Mucosa of descending colon (tissue), 3 donors: ENCODE results near the gene PSMD8. TPM values are rescaled to one million over a fixed set of nuclear protein-coding genes. Genes with fewer than 3 reads are reported as not detected.

Source experiments
- ATAC-seq: fragments of 200-7000 bp; cut with Tn5 transposase; one replicate; pipeline ENCODE4 v1.9.1; 2020; ENCODE audit warnings: mild to moderate bottlenecking, moderate library complexity
- DNase-seq, 3 donors: peaks; one replicate each; pipeline ENCODE4 v3.0.0-alpha.2; 2020
- H3K36me3 ChIP-seq: fragments of 200-600 bp; one replicate; pipeline ENCODE4 v1.8.0; 2021; ENCODE audit warnings: low read depth, mild to moderate bottlenecking
- H3K4me1 ChIP-seq: fragments of 200-600 bp; one replicate; pipeline ENCODE4 v1.8.0; 2021; ENCODE audit warnings: low read depth, mild to moderate bottlenecking
- H3K4me3 ChIP-seq: fragments of 200-600 bp; one replicate; pipeline ENCODE4 v1.8.0; 2021; ENCODE audit warnings: mild to moderate bottlenecking
- H3K9me3 ChIP-seq: fragments of 200-600 bp; one replicate; pipeline ENCODE4 v1.8.0; 2021; ENCODE audit warnings: mild to moderate bottlenecking
- intact Hi-C, 2 donors: fragments of 100-400 bp; cut with DNase I in 1 of 2; cut with micrococcal nuclease in 1 of 2; formaldehyde crosslinking; loops; one replicate each; pipeline versions ENCODE4 v1.11.0 to v1.11.1; 2022; cut with DNase I, micrococcal nuclease
- long read RNA-seq, 2 donors: library from polyadenylated mRNA; unstranded; transcript quantifications; one replicate each; pipeline ENCODE4 v2.0.0, GENCODE V29; 2019 to 2021
- total RNA-seq, 3 donors: library from RNA; stranded (reverse); fragmentation: NEBNext Ultra II Directional in 2 of 3; extraction: Animal tissue kit (Norgen Biotek cat#: 25700) in 2 of 3; gene quantifications; one replicate each; pipeline versions ENCODE4 v1.2.1 to v1.2.4, GENCODE V29; 2021 to 2023
- TF ChIP-seq, protein P1 (sequence below): fragments of 200-600 bp; IDR thresholded peaks from one replicate; pipeline ENCODE4 v1.8.0; 2022; ENCODE audit warnings: antibody characterized with exemption, mild to moderate bottlenecking
- donor health status: DM: no; HTN: no; CAD: no; lungs with moderate emphysema.
- donor health status: DM: no; HTN: no; CAD: no.
- donor health status: DM: no; HTN: yes; CAD: no.

PSMD8 gene
- total RNA-seq: 100 to 1,000 TPM; 121 to 144 (median 141) TPM
- long read RNA-seq, donor 1, transcript PSMD8-208 (6 exons, 771 nt): minor isoform, 9 of 158 reads
- long read RNA-seq, donor 1, transcript PSMD8-201 (7 exons, 1,553 nt): major isoform, 134 of 158 reads
- long read RNA-seq, donor 1, partial matches to known transcripts: 9 of 158 reads
- long read RNA-seq, donor 1, other reads (novel, unspliced or antisense): 3 of 158 reads
- long read RNA-seq, donor 2, transcript PSMD8-208 (6 exons, 771 nt): minor isoform, 7 of 239 reads
- long read RNA-seq, donor 2, transcript PSMD8-201 (7 exons, 1,553 nt): major isoform, 226 of 239 reads
- long read RNA-seq, donor 2, partial matches to known transcripts: 2 of 239 reads
- long read RNA-seq, donor 2, other reads (novel, unspliced or antisense): 3 of 239 reads

DNA sequence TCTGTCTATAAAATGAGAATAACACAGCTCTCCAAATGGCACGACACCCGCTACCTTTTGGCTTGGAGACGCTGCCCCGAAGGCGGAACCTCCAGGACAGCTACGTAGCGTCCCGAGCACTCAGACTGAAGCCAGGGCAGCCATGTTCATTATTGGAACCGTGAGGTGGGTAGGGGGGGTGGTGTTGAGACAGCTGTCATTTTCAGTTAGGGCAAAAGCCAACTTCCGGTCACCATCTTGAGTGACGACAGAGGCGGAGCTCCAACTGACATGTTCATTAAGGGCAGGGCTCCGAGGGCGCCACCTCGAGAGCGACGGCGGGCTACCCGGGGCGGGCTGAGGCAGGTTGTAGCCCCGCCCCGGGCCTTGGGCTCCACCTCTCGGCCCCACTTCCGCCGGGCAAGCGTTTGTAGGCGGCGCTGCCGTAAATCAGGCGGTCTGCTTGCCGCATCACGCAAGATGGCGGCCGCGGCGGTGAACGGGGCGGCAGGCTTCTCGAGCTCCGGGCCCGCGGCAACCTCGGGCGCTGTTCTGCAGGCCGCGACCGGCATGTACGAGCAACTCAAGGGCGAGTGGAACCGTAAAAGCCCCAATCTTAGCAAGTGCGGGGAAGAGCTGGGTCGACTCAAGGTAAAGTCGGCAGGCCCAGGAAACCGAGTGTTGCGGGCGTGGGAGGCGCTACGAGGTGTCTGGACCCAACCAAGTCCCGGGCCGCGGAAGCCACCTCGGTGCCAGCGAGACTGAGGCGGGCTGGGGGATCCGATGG is at the start of gene PSMD8:
TSS of gene PSMD8 (plus strand) at position 240 of the 766 bp plus-strand sequence. CDS start at position 271, 31 bp downstream.
- intact Hi-C loops: no loop called here
- DNase-seq (peak; percentile 99 to 100 (median 99)), ATAC-seq (peak; percentile 99)
- no peaks in the 10 kb centered on the region for H3K9me3 ChIP-seq
- TF ChIP-seq, protein P1, sequence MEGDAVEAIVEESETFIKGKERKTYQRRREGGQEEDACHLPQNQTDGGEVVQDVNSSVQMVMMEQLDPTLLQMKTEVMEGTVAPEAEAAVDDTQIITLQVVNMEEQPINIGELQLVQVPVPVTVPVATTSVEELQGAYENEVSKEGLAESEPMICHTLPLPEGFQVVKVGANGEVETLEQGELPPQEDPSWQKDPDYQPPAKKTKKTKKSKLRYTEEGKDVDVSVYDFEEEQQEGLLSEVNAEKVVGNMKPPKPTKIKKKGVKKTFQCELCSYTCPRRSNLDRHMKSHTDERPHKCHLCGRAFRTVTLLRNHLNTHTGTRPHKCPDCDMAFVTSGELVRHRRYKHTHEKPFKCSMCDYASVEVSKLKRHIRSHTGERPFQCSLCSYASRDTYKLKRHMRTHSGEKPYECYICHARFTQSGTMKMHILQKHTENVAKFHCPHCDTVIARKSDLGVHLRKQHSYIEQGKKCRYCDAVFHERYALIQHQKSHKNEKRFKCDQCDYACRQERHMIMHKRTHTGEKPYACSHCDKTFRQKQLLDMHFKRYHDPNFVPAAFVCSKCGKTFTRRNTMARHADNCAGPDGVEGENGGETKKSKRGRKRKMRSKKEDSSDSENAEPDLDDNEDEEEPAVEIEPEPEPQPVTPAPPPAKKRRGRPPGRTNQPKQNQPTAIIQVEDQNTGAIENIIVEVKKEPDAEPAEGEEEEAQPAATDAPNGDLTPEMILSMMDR: peak; percentile 36
- H3K36me3 ChIP-seq: peaks cover 5% of the 10 kb centered on the region
- H3K4me1 ChIP-seq: peaks cover 13% of the 10 kb centered on the region
- peak within 1 kb of the TSS; percentile 83 for H3K4me3 ChIP-seq

DNA sequence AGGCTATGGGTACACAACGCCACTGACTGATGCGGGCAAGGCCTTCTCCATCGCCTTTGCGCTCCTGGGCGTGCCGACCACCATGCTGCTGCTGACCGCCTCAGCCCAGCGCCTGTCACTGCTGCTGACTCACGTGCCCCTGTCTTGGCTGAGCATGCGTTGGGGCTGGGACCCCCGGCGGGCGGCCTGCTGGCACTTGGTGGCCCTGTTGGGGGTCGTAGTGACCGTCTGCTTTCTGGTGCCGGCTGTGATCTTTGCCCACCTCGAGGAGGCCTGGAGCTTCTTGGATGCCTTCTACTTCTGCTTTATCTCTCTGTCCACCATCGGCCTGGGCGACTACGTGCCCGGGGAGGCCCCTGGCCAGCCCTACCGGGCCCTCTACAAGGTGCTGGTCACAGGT is 47.8 kb upstream of the PSMD8 start:
- TF ChIP-seq, protein P1: no peak
- Histone ChIP-seq H3K4me1 (no peaks in the 10 kb centered on the region), H3K36me3 (peaks cover 6% of the 10 kb centered on the region), H3K4me3 (no peak overlapping the region), H3K9me3 (no peaks in the 10 kb centered on the region)
- DNase-seq (no peak), ATAC-seq (no peak)
- intact Hi-C loops: no loop called here

DNA sequence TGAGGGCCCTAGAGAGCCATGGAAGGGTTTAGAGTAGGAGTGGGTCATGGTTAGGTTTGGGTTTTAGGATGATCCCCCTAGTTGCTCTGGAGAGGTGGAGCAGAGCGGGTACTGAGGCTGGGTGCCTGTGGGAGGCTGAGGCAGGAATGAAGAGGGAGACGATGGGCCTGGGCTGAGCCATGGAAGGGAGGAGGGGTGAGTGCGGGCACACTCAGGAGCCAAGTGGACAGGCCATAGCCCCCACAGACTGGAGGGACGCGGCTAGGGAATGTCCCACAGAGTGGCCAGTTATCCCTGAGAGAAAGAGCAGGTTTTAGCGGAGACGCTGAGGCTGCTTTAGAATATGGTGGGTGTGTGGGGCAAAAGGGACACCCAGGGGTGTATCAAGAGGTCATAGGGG is 44.7 kb upstream of the PSMD8 start:
- H3K4me3 ChIP-seq: no peak overlapping the region
- H3K36me3 ChIP-seq: peaks cover 6% of the 10 kb centered on the region
- TF ChIP-seq, protein P1: no peak
- no peaks in the 10 kb centered on the region for H3K4me1 ChIP-seq
- DNase-seq: no peak
- H3K9me3 ChIP-seq: no peaks in the 10 kb centered on the region
- intact Hi-C loops: loop anchor here in 1 of 2 donors (5.0 kb wide), 1 partner anchor 87 kb away; no protein-coding TSS in a partner anchor
- no peak for ATAC-seq

DNA sequence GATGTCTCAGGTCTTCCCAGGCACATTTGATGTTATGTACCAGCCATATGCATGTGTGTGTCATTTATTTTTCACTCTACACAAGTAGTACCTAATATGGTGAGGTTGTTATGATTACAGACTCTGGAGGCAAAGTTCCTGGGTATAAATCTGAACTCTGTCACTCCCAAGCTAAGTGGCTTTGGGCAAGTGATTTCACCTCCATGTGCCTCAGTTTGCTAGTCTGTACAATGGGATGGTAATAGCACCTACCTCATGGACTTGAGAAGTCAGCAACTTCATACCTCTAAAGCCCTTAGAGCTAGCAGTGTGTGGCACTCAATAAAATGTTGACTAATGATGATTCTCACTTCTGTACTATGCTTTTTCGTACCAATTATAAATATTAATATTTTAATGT is 42.6 kb upstream of the PSMD8 start:
- H3K4me3 ChIP-seq: no peak overlapping the region
- no peak for DNase-seq
- intact Hi-C loops: loop anchor here (2.0 to 5.0 kb wide), 2 partner anchors 87 to 89 kb away; no protein-coding TSS in a partner anchor
- H3K9me3 ChIP-seq: no peaks in the 10 kb centered on the region
- peaks cover 12% of the 10 kb centered on the region for H3K36me3 ChIP-seq
- H3K4me1 ChIP-seq: peaks cover 5% of the 10 kb centered on the region
- ATAC-seq: no peak
- TF ChIP-seq, protein P1: no peak

DNA sequence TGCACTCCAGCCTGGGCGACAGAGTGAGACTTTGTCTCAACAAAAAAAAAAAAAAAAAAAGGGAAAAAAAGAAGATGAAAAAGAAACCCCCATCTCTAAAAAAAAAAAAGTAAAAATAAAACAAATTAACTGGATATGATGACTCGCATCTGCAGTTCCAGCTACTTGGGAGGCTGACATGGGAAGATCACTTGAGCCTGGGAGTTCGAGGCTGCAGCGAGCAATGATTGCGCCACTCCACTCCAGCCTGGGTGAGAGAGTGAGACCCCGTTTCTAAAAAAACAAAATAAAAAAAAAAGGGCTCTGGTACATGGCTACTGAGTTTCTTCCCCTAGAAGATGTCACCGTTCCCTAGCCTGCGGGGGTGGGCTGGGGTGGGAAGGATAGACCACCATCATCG is 41.1 kb upstream of the PSMD8 start:
- DNase-seq (no peak), ATAC-seq (no peak)
- TF ChIP-seq, protein P1: no peak
- intact Hi-C loops: loop anchor here (2.0 to 5.0 kb wide), 2 partner anchors 88 to 91 kb away; no protein-coding TSS in a partner anchor
- no peaks in the 10 kb centered on the region for H3K9me3 ChIP-seq
- H3K4me1 ChIP-seq: peaks cover 5% of the 10 kb centered on the region
- peaks cover 6% of the 10 kb centered on the region for H3K36me3 ChIP-seq
- no peak overlapping the region for H3K4me3 ChIP-seq
